ENCODE measurements around the gene PARN. TPM values are rescaled to one million over a fixed set of nuclear protein-coding genes. Genes with fewer than 3 reads are reported as not detected.

The PARN gene
- total and polyA plus RNA-seq, 2 of the 8 experiments (the other 6 are each of a cell fraction or from before 2014, with no cell fraction given), result 24.5 to 44.6 TPM

- no peak overlapping the region for H2BK12ac ChIP-seq (ENCODE audit: low read depth, low read length)
- no peak overlapping the region for H3K27ac ChIP-seq (ENCODE audit: low read depth, low read length)
- no peaks in the 10 kb centered on the region for H3K36me3 ChIP-seq (ENCODE audit: control insufficient read depth in 2 of 4, insufficient read depth in 4 of 4, low read length in 3 of 4)
- ChIA-PET POLR2A (ENCODE audit: partially characterized antibody) (interaction anchor here (1.1 kb wide), 1 partner anchor 9 kb away, joined by 4 read pairs; no protein-coding TSS in a partner anchor), CTCF (ENCODE audit: partially characterized antibody) (no interaction called here)
- H2BK15ac ChIP-seq (ENCODE audit: low read length), result no peak overlapping the region
- no peak overlapping the region for H2AK5ac ChIP-seq (ENCODE audit: low read depth, low read length)
- H2BK20ac ChIP-seq (ENCODE audit: low read length), result no peak overlapping the region
- H3K23me2 ChIP-seq (ENCODE audit: low read depth, low read length), result no peaks in the 10 kb centered on the region
- no peaks in the 10 kb centered on the region for H3K9me3 ChIP-seq (ENCODE audit: insufficient read depth in 2 of 2, low read depth in 1 of 2, low read length in 1 of 2)
- no peak overlapping the region for H3K18ac ChIP-seq (ENCODE audit: extremely low read depth, low read length)
- H4K5ac ChIP-seq (ENCODE audit: insufficient read length, low read depth, low read length), result no peak overlapping the region
- H3K56ac ChIP-seq (replicated peaks; ENCODE audit: insufficient read length, low read depth, low read length), result no peak overlapping the region
- H4K20me1 ChIP-seq (replicated peaks in 1 of 2; ENCODE audit: control insufficient read depth in 1 of 2, insufficient read depth in 2 of 2, low read length in 2 of 2), result no peaks in the 10 kb centered on the region
- H3K4ac ChIP-seq (replicated peaks; ENCODE audit: insufficient read length, low read depth, low read length), result no peak overlapping the region
- no peaks in the 10 kb centered on the region for H3K79me1 ChIP-seq (ENCODE audit: low read depth, low read length)
- peaks cover 0 to 7% (median 3%) of the 10 kb centered on the region in 4 experiments; a peak in 3 of 7 replicates for H3K4me1 ChIP-seq (replicated peaks in 1 of 4; ENCODE audit: control insufficient read depth in 3 of 4, insufficient read depth in 4 of 4, low read length in 3 of 4)
- H3K9ac ChIP-seq (replicated peaks in 1 of 4; ENCODE audit: extremely low read depth in 1 of 4, low read depth in 3 of 4, low read length in 3 of 4), result no peak overlapping the region
- H3K14ac ChIP-seq (ENCODE audit: insufficient read length), result no peak overlapping the region
- H3K27me3 ChIP-seq (replicated peaks in 1 of 4; ENCODE audit: control insufficient read depth in 3 of 4, extremely low read depth in 1 of 4, insufficient read depth in 3 of 4, low read length in 3 of 4), result no peaks in the 10 kb centered on the region
- no peak overlapping the region for H4K8ac ChIP-seq (ENCODE audit: extremely low read depth, insufficient read depth, low read length)
- H2BK5ac ChIP-seq (ENCODE audit: low read depth, low read length), result no peak overlapping the region
- no peak overlapping the region for H2BK120ac ChIP-seq (replicated peaks; ENCODE audit: low read depth, low read length)
- no peak for DNase-seq (ENCODE audit: low read depth in 1 of 2, low spot score in 2 of 2)
- H3K23ac ChIP-seq (ENCODE audit: insufficient read length), result no peak overlapping the region
- 92% methylated on average over 4 of the region's 4 CpGs; no CpG with 5 or more reads in 1 of the 2 experiments for WGBS, 2 experiments (ENCODE audit: extremely low coverage in 1 of 2, insufficient coverage in 1 of 2, insufficient read length in 1 of 2, insufficient replicate concordance in 2 of 2, low coverage in 1 of 2, low lambda C conversion rate in 2 of 2, missing lambda C conversion rate in 1 of 2)
- H3K79me2 ChIP-seq (ENCODE audit: control insufficient read depth in 1 of 2, insufficient read depth in 2 of 2, low read length in 2 of 2), result no peaks in the 10 kb centered on the region
- H3K4me3 ChIP-seq (ENCODE audit: extremely low read depth in 1 of 4, insufficient read depth in 2 of 4, low read depth in 3 of 4, low read length in 4 of 4), result no peak overlapping the region
- H3K4me2 ChIP-seq (ENCODE audit: insufficient read depth in 1 of 2, low read depth in 2 of 2, low read length in 2 of 2), result no peak overlapping the region
- no peak overlapping the region for H2AFZ ChIP-seq (ENCODE audit: low read length)
- FAIRE-seq, result no peak
- H4K91ac ChIP-seq (replicated peaks; ENCODE audit: insufficient read length, low read length), result no peak overlapping the region
- no peak for TF ChIP-seq JUND (IDR thresholded peaks at IDR 0.05; ENCODE audit: low read length)
- no peak for TF ChIP-seq SP1 (IDR thresholded peaks at IDR 0.05; ENCODE audit: low read depth, low read length)
- TF ChIP-seq ATF3 (IDR thresholded peaks at IDR 0.05; ENCODE audit: insufficient read depth, low read depth, low read length), result no peak
- no peak for TF ChIP-seq SP4 (IDR thresholded peaks at IDR 0.05; ENCODE audit: low read length)
- TF ChIP-seq, protein P1, sequence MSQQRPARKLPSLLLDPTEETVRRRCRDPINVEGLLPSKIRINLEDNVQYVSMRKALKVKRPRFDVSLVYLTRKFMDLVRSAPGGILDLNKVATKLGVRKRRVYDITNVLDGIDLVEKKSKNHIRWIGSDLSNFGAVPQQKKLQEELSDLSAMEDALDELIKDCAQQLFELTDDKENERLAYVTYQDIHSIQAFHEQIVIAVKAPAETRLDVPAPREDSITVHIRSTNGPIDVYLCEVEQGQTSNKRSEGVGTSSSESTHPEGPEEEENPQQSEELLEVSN (IDR thresholded peaks at IDR 0.05), result no peak
- TF ChIP-seq BCL11A (IDR thresholded peaks at IDR 0.05; ENCODE audit: low read depth in 2 of 2, low read length in 2 of 2), result no peak
- no peak for TF ChIP-seq TAF1 (IDR thresholded peaks at IDR 0.05; ENCODE audit: low read depth, low read length)
- TF ChIP-seq BACH1 (IDR thresholded peaks at IDR 0.05; ENCODE audit: low read length), result no peak
- TF ChIP-seq RNF2 (IDR thresholded peaks at IDR 0.05; ENCODE audit: borderline replicate concordance, low read depth, low read length, missing control alignments, poor library complexity, severe bottlenecking), result no peak
- no peak for TF ChIP-seq HDAC6 (IDR thresholded peaks at IDR 0.05; ENCODE audit: low read depth, low read length)
- no peak for TF ChIP-seq GABPA (IDR thresholded peaks at IDR 0.05; ENCODE audit: borderline replicate concordance, insufficient read depth, low read length)
- TF ChIP-seq EP300 (IDR thresholded peaks at IDR 0.05; ENCODE audit: borderline replicate concordance in 1 of 2, low read depth in 2 of 2, low read length in 2 of 2), result no peak
- no peak for TF ChIP-seq HDAC2 (IDR thresholded peaks at IDR 0.05; ENCODE audit: borderline replicate concordance in 1 of 2, low read depth in 2 of 2, low read length in 2 of 2)
Measured at GRCh38 chr16:14424595-14424994, 205.5 kb downstream of the PARN start.
